Measurements from ENCODE around the gene MTRR. TPM values are rescaled to one million over a fixed set of nuclear protein-coding genes. Genes with fewer than 3 reads are reported as not detected.

The MTRR gene
- total RNA-seq, 1 donor from 2014 or later = 44.1 TPM

GRCh38 chr5:7857361-7857760, 11.6 kb upstream of the MTRR start:
- DNase-seq = no peak

GRCh38 chr5:7857926-7858632, 10.9 kb upstream of the MTRR start:
- no peak for DNase-seq

GRCh38 chr5:7866196-7866595, 2.8 kb upstream of the MTRR start:
- no peak for DNase-seq

- no peak for DNase-seq
These were observed 1.7 kb upstream of the MTRR start for GRCh38 chr5:7867260-7867659.

GRCh38 chr5:7868427-7868772, 548 bp upstream of the MTRR start:
- DNase-seq = peak; percentile 26

- no peak for DNase-seq
These were observed 657 bp downstream of the MTRR start for GRCh38 chr5:7869474-7870136.

- DNase-seq = no peak
These were observed 2.7 kb downstream of the MTRR start for GRCh38 chr5:7871653-7872052.

GRCh38 chr5:7872517-7873130, 3.7 kb downstream of the MTRR start:
- no peak for DNase-seq

- DNase-seq = no peak
These were observed 4.3 kb downstream of the MTRR start for GRCh38 chr5:7873216-7873615.

GRCh38 chr5:7874639-7875038, 5.7 kb downstream of the MTRR start:
- no peak for DNase-seq

- no peak for DNase-seq
These were observed 6.2 kb downstream of the MTRR start for GRCh38 chr5:7875151-7875550.

- DNase-seq = no peak
These were observed 7.9 kb downstream of the MTRR start for GRCh38 chr5:7876867-7877266.

GRCh38 chr5:7877851-7878250, 8.9 kb downstream of the MTRR start:
- DNase-seq = no peak

- no peak for DNase-seq
These were observed 9.5 kb downstream of the MTRR start for GRCh38 chr5:7878381-7878873.

GRCh38 chr5:7881091-7881490, 12.1 kb downstream of the MTRR start:
- no peak for DNase-seq

- no peak for DNase-seq
These were observed 12.9 kb downstream of the MTRR start for GRCh38 chr5:7881816-7882215.

GRCh38 chr5:7882926-7883325, 14.0 kb downstream of the MTRR start:
- DNase-seq = no peak

GRCh38 chr5:7884491-7885267, 15.7 kb downstream of the MTRR start:
- DNase-seq = no peak

GRCh38 chr5:7886849-7887475, 18.0 kb downstream of the MTRR start:
- DNase-seq = no peak

GRCh38 chr5:7888901-7889300, 20.0 kb downstream of the MTRR start:
- DNase-seq = no peak

- DNase-seq = no peak
These were observed 25.5 kb downstream of the MTRR start for GRCh38 chr5:7894439-7894838.

GRCh38 chr5:7894860-7895259, 25.9 kb downstream of the MTRR start:
- DNase-seq = no peak

All from skin of body (tissue), 2 donors.